ENCODE results near the gene DPP6. TPM values are rescaled to one million over a fixed set of nuclear protein-coding genes. Genes with fewer than 3 reads are reported as not detected.
A peak's percentile ranks its signal among the peaks of the same experiment; 100 is the strongest.

DPP6 gene
- total and polyA plus RNA-seq, 2 experiments from 2014 or later: not detected

- Histone ChIP-seq H3F3A (replicated peaks; ENCODE audit: low read depth) (no peaks in the 10 kb centered on the region), H3K79me2 (replicated peaks; ENCODE audit: insufficient read depth) (no peaks in the 10 kb centered on the region), H4K20me1 (replicated peaks; ENCODE audit: insufficient read depth) (no peaks in the 10 kb centered on the region), H3K4me3 (no peak overlapping the region), H3K27ac (ENCODE audit: low read depth) (no peak overlapping the region), H3K9me2 (ENCODE audit: insufficient read depth) (no peaks in the 10 kb centered on the region), H3K27me3 (ENCODE audit: insufficient read depth) (no peaks in the 10 kb centered on the region), H3K4me2 (no peak overlapping the region), H3K4me1 (ENCODE audit: insufficient read depth) (no peaks in the 10 kb centered on the region), H2AFZ (no peak overlapping the region), H3K36me3 (ENCODE audit: insufficient read depth) (no peaks in the 10 kb centered on the region; the same call in 1 of the 2 replicates)
- Mint-ChIP-seq H3K27me3 (ENCODE audit: insufficient read depth, low read depth, poor library complexity) (peaks cover 2% of the 10 kb centered on the region), H3K9me3 (peaks cover 5% of the 10 kb centered on the region; the same call in 2 of the 3 replicates), H3K4me1 (peaks cover 22% of the 10 kb centered on the region), H3K4me3 (peak overlapping the region; percentile 37; the same call in 1 of the 3 replicates), H3K27ac (0 out of 2 replicates have a peak overlapping the region, but pooled peaks have one; percentile 60), H3K36me3 (ENCODE audit: low read depth) (peaks cover 5% of the 10 kb centered on the region)
- no peak for TF ChIP-seq REST (IDR thresholded peaks at IDR 0.05; ENCODE audit: unreplicated experiment)
- ATAC-seq: peak; percentile 75
- DNase-seq (ENCODE audit: low spot score): no peak
These were observed 588.7 kb downstream of the DPP6 start for GRCh38 chr7:154640917-154641316.

GRCh38 chr7:154644366-154644765 lies 592.2 kb downstream of the DPP6 start:
- Histone ChIP-seq H3K79me2 (replicated peaks; ENCODE audit: insufficient read depth) (no peaks in the 10 kb centered on the region), H3K36me3 (ENCODE audit: insufficient read depth) (no peaks in the 10 kb centered on the region; the same call in 1 of the 2 replicates), H3K9me2 (ENCODE audit: insufficient read depth) (no peaks in the 10 kb centered on the region), H3F3A (replicated peaks; ENCODE audit: low read depth) (no peaks in the 10 kb centered on the region), H4K20me1 (replicated peaks; ENCODE audit: insufficient read depth) (no peaks in the 10 kb centered on the region), H3K27me3 (ENCODE audit: insufficient read depth) (no peaks in the 10 kb centered on the region), H3K4me2 (no peak overlapping the region), H2AFZ (no peak overlapping the region), H3K27ac (ENCODE audit: low read depth) (no peak overlapping the region), H3K4me3 (no peak overlapping the region), H3K4me1 (ENCODE audit: insufficient read depth) (no peaks in the 10 kb centered on the region)
- ATAC-seq (no peak), DNase-seq (ENCODE audit: low spot score) (no peak)
- Mint-ChIP-seq H3K36me3 (ENCODE audit: low read depth) (no peaks in the 10 kb centered on the region), H3K27me3 (ENCODE audit: insufficient read depth, low read depth, poor library complexity) (no peaks in the 10 kb centered on the region), H3K4me1 (peaks cover 5% of the 10 kb centered on the region; the same call in 2 of the 3 replicates), H3K9me3 (no peaks in the 10 kb centered on the region), H3K4me3 (no peak overlapping the region), H3K27ac (no peak overlapping the region)
- TF ChIP-seq, protein P1, sequence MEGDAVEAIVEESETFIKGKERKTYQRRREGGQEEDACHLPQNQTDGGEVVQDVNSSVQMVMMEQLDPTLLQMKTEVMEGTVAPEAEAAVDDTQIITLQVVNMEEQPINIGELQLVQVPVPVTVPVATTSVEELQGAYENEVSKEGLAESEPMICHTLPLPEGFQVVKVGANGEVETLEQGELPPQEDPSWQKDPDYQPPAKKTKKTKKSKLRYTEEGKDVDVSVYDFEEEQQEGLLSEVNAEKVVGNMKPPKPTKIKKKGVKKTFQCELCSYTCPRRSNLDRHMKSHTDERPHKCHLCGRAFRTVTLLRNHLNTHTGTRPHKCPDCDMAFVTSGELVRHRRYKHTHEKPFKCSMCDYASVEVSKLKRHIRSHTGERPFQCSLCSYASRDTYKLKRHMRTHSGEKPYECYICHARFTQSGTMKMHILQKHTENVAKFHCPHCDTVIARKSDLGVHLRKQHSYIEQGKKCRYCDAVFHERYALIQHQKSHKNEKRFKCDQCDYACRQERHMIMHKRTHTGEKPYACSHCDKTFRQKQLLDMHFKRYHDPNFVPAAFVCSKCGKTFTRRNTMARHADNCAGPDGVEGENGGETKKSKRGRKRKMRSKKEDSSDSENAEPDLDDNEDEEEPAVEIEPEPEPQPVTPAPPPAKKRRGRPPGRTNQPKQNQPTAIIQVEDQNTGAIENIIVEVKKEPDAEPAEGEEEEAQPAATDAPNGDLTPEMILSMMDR (conservative IDR thresholded peaks at IDR 0.05; ENCODE audit: low read depth in 2 of 2): no peak
- no peak for TF ChIP-seq EZH2 (IDR thresholded peaks at IDR 0.05; ENCODE audit: low read depth, unreplicated experiment)
